HG03139 (cell line): ENCODE measurements around the gene KCNG2.
"Not testable (repeated sequence)": the region's sequence is repeated elsewhere in the genome, so short reads cannot be mapped to it uniquely, and the experiment has no call there.

Source experiments
- ATAC-seq: cut with Tn5 transposase; IDR thresholded peaks from one replicate; pipeline ENCODE4 v1.9.1; 2021; ENCODE audit not compliant: unreplicated experiment

KCNG2 gene, protein sequence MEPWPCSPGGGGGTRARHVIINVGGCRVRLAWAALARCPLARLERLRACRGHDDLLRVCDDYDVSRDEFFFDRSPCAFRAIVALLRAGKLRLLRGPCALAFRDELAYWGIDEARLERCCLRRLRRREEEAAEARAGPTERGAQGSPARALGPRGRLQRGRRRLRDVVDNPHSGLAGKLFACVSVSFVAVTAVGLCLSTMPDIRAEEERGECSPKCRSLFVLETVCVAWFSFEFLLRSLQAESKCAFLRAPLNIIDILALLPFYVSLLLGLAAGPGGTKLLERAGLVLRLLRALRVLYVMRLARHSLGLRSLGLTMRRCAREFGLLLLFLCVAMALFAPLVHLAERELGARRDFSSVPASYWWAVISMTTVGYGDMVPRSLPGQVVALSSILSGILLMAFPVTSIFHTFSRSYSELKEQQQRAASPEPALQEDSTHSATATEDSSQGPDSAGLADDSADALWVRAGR

DNA sequence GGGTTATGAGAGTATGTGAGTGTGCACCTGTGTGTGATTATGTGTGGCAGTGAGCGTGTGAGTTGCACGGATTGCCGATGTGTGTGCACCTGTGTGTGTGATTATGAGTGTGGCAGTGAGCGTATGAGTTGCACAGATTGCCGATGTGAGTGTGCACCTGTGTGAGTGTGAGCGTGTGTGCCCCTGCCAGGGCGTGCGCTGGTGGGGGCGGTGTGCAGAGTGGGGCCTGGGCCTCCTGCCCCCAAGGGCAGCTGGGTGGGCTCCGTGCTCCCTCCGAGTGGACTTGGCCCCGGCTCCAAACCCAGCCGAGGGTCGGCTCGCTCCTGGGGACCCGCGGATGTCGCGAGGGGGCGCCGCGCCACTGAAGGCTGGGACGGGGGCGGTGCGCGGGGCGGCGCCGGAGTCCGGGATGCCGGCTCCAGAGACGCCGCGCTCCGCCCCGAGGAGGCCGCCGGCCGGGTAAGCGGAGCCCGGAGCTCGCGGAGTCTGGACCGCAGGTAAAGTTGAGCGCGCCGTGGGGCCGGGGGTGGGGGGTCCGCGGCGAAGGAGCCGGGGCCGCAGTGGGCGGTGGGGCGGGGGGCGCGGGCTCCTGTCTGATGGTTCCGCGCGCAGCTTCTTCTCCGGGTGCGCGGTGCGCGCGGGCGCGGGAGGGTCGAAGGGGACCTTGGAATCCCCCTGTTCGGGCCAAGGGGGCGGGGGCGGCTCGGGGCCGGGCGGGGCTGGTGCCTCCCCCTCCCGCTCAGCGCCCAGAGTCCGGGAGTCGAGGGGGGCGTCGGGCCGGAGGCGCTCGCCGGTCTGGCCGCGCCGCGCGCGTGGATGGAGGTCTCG is at the start of gene KCNG2:
KCNG2 (plus strand) TSS at position 421 of the 828 bp plus-strand sequence. CDS start 65,730 bp downstream, outside the sequence.
- no peak for ATAC-seq

DNA sequence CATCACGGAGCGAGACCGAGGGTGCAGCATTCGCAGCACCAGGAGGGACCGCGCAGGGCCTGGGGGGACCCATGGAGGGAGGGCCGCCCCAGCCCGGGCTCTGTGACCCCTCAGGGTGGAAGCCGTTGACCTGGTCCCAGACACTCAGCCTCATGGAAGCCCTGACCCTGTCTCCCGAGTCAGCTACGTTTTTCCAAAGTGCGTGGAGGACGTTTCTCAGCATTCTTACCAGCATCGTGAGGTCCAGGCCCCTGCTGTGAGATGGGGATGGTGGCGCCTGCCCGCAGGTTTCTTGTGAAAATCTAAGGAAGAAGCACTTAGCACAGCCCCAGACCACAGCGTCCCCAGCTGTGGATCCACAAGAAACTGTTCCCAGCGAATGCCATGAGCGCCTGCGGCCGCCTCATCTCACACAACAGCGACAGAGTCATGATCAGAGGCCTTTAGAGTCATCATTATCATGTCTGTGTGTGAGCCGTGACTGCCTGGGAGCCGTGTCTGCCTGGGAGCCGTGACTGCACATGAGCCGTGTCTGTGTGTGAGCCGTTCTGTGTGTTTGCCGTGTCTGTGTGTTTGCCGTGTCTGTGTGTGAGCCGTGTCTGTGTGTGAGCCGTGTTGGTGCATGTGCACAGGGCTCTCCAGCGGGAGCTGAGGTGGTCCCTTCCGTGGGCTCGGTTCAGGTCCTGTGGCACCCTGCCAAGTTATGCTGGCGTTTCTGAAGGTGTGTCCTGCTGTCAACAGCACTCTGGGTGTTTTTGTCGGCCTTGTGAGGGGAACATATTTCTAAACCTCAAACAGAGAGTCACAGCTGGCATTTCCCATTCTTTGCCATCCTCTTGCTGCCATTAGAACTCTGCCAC is 49.2 kb upstream of the KCNG2 start:
- no peak for ATAC-seq

DNA sequence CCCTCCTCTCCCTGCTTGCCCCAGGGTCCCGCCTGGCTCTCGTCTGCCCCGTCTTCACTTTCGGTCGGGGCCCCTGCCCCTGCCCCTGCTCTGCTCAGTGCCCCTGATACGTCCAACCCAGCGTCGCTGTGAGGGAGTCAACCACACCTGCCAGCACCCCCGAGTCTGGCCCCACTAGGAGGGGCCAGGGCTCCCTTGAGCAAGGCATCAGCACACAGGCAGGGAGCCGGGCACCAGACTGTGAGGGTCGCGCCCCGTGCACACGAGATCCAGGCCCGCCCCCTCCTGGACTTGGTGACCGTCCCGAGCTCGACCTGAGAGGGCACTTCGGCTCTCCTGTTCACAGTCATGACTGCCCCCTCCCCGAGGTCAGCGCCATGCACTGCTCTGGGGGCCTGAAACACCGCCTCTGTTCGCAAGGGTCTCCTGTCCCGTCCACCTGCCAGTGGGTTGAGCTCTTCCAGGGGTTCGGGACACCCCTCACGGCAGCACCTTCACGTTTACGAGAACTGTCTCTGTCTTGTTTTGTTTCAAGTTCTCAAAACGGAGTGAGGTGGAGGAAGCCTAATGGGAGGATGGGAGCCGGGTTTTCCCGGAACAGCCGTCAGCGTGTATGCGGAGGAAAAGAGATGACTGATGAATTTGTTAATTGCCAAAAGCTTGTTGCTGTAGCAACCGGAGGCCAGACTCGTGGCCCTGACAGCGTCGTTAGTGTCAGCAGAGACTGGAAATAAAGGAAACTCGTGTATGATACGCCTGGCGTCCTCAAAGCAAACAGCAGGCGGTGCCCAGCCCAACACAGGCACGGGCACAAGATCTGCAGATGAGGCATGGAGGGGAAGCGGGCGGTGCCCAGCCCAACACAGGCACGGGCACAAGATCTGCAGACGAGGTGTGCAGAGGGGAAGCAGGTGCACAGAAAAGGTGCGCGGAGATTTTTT is 48.2 kb upstream of the KCNG2 start:
- no peak for ATAC-seq

- ATAC-seq, result no peak
Observed at GRCh38 chr18:79750980-79751571, 46.7 kb upstream of the KCNG2 start.

DNA sequence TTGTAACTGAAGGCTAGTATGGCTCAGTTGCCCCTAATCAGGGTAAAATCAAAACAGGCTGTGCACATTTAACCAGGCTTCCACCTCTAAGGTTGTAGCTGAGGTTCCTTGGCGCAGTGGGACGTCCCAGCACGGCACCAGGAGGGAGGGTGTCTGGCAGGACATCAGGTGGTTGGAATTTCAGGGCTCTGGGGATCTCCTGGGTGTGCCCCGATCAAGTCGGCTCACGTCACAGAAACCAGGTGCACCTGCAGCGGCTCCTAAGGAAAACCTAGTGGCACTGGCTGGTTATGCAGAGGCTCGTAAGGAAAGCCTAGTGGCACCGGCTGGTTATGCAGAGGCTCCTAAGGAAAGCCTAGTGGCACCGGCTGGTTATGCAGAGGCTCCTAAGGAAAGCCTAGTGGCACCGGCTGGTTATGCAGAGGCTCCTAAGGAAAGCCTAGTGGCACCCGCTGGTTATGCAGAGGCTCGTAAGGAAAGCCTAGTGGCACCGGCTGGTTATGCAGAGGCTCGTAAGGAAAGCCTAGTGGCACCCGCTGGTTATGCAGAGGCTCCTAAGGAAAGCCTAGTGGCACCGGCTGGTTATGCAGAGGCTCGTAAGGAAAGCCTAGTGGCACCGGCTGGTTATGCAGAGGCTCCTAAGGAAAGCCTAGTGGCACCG is 45.7 kb upstream of the KCNG2 start:
- ATAC-seq, result not testable (repeated sequence)

- not testable (repeated sequence) for ATAC-seq
Observed at GRCh38 chr18:79752946-79753345, 44.8 kb upstream of the KCNG2 start.

DNA sequence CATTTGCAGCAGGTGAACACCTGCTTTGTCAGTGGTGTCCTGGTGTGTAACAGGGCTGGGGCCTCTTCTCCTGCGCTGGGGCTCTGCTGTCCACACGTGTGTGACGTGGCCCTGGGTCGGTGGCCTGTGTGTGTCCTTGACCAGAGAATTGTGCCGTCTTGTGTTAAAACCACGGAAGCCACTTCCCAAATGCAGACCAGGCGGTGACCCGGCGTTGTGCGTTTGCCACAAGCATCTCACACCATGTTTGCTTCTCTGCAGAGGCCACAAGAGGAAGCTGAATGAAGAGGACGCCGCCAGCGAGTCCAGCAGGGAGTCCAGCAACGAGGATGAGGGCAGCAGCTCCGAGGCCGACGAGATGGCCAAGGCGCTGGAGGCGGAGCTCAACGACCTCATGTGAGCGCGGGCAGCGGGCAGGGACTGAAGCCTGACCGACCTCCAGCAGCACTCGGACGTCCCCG is 44.3 kb upstream of the KCNG2 start:
- no peak for ATAC-seq

- ATAC-seq, result no peak
Observed at GRCh38 chr18:79754022-79754761, 43.5 kb upstream of the KCNG2 start.

DNA sequence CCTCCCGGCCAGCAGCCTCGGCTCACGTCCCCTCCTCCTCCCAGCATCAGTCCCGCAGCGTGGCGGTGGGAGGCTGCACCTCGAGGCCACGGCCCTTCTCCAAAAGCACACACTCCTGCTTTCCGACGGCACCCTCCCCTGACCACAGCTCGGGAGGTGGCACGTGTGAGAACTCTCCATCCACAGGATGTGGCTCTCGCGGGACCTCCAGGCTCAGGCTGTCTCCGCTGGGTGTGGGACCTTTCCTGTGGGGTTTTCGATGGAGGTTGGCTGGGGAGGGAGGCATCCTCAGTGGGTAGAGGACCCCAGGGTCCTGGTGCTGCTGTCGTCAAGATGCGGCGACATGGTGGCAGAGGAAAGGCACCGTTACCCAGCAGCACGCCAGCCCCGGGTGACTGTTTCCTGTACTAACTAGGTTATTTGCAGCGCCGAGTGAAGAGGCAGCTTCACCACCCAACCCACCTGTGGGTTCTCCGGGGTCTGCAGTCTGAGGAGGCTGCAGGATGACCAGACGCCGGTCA is 42.8 kb upstream of the KCNG2 start:
- ATAC-seq, result no peak

GRCh38 chr18:79755496-79756142 is 42.1 kb upstream of the KCNG2 start:
- no peak for ATAC-seq

DNA sequence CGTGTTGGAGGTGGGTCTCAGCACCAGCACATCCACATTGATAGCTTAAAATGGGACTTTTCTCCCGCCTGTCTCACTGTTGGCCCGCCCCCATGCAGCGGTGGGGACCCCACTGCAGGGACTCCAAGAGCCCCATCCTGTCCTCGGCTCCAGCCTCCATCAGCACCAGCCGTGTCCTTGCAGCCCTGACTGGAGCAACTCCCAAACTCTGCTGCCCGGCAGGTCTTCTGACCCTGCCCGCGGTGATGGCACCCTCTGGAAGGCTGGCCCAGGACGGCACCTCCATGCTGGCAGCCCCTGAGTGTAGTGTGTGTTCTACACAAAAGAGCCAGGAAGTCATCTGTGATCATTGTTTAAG is 41.6 kb upstream of the KCNG2 start:
- ATAC-seq, result no peak

DNA sequence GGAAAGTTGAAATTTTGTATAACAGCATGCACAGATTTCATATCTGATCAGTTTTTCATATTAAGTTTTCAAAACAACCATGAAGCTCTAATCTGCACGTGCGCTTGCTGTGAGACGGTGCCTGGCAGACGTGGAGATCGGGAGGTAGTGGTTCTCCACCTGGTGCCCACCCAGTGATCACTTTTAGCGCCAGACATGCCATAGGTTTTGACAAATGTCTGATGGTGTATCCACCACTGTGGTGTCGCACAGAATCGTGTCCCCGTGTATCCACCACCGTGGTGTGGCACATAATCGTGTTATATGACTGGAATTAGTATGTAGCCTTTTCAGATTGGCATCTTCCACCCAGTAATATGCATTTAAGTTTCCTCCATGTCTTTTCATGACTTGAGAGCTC is 40.9 kb upstream of the KCNG2 start:
- ATAC-seq, result no peak

GRCh38 chr18:79760348-79760747 is 37.4 kb upstream of the KCNG2 start:
- no peak for ATAC-seq

DNA sequence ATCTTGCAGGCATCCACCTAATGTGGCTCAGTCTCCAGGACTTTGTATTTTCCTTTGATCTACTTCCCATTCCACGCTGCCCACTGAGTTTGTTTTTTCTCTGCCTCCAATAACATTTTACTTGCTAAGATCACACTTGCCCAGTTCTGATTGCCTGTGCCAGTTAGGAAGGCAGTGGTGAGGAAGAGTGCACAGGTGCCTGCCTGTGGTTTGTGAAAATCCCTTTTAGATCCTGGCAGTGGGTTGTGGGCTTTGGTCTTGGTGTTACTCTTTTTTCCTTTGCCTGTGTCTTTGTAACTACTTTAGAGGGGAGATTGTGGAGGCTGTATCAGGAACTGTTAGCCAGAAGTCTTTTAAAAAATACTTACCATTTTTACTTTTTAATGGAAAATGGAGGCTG is 36.9 kb upstream of the KCNG2 start:
- ATAC-seq, result no peak

GRCh38 chr18:79763407-79763806 is 34.3 kb upstream of the KCNG2 start:
- no peak for ATAC-seq

GRCh38 chr18:79764131-79764530 is 33.6 kb upstream of the KCNG2 start:
- no peak for ATAC-seq

DNA sequence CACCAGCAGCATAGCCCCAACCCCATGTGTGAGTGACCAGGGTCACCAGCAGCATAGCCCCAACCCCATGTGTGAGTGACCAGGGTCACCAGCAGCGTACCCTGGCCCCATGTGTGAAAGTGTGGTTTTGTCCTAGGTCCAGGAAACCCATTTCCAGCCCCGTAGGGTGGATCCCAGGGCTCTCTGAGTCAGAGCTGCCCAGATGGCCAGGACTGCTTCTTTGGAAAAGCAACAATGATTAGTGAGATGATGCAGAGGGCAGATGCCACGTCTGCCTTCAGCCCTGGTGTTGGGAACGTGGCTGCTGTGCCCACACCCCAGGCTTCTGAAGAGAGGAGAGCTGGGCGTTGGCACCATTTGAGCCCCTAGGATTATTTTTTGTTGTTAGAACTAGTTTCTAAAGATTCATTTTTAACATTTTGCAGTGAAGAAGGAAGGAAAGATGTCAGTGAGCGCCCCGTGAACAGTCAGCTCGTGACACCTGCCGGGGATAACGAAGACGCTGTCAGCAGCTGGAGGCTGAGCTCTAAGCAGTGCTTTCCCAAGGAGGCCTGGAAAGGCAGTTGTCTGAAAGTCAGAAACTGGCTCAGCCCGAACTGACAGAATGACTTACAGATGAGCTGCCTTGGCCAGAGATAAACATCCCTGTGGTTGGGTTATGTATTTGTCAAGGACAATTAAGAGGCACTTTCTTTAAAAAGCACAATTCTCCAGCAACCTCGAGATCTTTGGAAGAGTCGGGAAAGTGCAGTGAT is 32.1 kb upstream of the KCNG2 start:
- no peak for ATAC-seq
